Cortex of kidney (tissue), 1 donor: Measurements from ENCODE around the gene FOXO6.
"Not testable (repeated sequence)": the region's sequence is repeated elsewhere in the genome, so short reads cannot be mapped to it uniquely, and the experiment has no call there.

Experiments
- DNase-seq: peaks from one replicate; lab custom pipeline; 2025; lab: John Stamatoyannopoulos, UW

FOXO6 gene

DNA sequence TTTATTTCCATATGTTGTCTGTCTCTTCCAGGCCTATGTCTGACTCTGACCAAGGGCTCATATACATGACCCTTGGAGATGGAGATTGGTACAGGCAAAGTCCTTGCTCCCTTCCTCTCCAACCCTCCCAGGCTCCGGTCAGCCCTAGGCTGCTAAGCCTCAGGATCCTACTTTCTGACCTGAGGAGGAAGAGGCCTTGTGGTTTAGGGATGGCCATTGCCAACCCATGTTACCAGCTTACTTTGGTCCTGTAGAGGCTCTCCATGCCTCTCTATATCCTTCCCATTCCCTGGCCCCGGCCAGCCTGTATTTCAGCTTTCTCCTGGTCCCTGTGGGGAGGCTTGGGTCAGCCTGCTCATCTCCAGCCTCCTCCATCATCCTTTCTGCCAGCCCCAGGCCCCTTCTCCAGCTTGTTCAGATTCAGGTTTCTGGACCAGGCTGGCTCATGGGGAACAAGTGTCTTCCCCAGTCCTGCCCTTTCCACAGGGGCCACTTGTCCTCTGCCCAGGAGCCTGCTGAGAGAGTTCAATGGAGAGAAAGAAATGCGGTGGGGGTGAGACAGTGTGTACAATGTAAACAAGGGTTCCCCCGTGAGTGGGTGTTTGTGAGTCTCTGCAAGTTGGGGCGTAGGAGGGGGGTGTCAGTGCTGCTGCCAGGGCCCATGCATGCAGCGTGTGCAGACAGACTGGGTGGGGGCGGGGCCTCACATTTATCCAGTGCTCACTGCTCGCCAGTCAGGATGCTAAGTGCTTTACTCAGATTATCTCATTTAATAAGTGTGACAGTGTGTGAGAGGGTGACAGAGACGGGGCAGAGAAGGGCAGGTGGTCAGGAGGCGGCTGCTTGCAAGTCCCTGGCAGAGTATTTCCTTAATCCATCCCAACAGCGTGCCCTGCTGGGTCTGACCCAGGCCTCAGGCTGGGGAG is 31.3 kb upstream of the FOXO6 start:
- DNase-seq, result no peak

DNA sequence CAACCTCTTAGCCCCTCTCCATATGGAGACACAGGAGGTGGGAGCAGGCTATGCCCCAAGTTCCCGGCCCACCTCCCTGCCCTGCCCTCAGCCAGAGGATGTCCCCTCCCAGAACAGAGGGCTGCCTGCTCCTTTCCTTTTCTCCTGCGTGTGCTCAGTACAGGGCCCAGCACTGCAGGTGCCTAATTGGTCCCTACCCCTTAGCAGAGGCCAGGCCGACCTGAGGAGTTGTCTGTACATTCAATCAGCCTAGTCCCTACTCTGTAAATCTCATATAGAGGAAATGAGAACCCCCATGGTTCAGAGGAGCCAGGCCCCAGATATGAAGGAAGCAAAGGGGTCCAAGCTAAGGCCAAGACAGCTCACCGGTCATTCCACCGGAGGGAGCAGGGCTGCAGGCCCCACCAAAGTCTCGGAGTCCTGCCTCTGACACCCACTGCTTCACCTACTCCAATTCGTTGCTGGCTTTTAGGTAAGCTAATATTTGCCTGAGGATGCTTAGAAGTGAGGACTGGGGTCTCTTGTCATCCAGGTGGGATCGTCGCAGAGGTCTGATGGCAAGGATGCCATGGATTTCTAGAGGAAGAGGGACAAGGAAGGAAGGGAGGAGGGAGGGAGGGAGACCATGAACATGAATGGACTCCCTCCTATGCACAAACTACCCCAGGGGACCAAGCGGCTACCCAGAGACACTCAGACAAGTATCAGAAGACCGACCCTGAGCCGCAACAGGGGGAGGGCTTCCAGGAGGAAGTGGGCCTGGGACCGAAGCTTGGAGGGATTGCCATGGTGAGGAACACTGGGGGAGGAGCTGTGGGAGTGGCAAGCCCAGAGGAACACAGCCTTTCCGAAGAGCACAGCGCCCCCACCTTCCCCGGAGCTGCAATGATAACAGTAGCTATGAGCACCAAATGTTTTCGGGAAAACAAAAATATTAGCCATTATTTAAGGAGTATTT is 30.4 kb upstream of the FOXO6 start:
- no peak for DNase-seq

DNA sequence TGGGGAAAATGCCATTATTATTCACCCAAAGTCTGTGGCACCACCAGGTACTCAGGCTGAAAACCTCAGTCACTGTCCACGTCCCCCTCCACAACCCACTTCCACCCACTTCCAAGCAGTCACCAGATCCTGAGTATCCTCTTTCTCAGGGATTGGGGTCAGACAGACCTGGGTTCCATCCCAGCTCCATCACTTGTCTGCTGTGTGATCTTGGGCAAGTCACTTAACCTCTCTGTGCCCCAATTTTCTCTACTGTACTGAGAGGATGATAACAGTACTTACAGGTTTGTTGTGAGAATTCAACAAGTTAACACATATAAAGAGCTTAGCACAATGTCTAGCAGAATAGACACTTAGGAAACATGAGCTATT is 29.7 kb upstream of the FOXO6 start:
- DNase-seq, result no peak

DNA sequence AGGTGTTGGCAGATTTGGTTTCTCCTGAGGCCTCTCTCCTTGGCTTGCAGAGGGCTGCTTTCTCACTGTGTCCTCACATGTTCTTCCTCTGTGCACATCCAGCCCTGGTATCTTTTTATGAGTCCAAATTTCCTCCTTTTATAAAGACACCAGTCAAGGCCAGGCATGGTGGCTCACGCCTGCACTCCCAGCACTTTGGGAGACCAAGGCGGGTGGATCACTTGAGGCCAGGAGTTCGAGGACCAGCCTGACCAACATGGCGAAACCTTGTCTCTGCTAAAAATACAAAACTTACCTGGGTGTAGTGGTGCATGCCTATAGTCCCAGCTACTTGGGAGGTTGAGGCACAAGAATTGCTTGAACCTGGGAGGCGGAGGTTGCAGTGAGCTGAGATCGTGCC is 29.1 kb upstream of the FOXO6 start:
- not testable (repeated sequence) for DNase-seq

DNA sequence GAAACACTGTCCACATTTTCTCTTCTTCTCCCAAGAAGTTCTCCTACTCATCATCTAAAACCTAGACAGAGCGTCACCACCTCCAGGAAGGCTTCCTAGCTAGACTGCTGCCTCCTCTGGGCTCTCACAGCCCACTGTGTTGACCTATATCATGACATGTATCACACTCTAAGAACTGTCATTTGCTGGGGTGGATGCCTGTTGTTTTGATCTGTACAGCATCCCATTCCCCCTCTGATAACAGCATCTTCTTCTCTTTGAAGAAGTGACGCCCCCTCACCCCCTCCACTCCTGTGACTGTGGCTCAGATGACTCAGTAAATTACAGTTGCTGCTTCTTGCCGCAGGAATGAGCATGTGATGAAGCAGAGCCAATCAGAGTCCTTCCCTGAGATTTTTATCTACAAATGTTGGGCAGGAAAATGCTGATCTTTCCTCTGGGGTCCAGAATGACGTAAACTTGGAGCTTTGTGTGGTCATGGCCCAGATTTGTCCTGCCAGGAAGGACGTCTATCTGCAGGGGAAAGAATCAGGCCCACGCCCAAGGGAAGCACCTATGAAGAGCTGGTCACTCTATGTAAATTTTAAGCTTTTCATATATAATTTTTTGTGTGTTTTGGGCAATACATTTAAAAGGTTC is 28.0 kb upstream of the FOXO6 start:
- no peak for DNase-seq

DNA sequence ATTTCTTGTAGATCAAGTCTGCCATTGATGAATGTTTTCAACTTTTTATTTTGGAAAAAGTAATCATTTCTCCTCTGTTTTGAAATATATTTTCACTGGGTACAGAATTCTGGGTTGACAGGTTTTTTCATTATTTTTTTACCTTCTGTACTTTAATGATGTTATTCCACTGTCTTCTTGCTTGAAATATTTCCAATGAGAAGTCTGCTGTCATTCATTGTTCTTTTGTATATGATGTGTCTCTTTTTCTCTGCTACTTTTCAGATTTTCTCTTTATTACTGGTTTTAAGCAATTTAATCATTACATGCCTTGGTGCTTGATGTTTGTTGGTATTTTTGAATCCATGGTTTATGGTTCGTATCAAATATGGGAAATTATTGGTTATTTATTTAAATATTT is 22.4 kb upstream of the FOXO6 start:
- DNase-seq, result no peak

DNA sequence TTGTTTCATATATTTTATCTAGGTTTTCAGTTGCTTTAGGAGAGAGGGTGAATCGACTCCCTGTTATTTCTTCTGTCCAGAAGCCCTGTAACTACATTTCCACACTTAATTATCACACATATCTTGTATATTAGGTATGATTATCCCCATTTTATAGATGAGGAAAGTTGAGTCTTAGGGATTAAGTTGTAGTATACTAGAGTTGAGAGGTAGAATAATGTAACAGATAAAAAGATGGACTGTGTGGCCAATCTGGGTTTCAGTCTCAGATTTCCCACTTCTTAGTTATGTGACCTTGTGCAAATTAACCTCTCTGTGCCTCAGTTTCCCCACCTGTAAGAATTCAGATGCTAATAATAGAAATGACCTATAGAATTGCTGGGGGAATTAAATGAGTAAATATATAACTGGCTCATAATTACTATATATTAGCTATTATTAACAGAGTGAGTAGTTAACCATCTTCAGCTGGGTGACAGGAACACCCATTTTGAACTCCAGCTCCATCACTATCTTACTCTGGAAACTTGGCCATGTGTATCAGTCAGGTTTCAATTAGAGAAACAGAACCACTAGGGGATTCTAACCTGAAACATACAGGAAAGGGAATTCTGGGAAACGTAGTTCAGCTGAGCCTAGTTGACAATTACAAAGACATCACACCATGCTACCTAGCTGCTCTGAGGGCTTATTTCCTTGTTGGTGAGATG is 20.4 kb upstream of the FOXO6 start:
- DNase-seq, result no peak

DNA sequence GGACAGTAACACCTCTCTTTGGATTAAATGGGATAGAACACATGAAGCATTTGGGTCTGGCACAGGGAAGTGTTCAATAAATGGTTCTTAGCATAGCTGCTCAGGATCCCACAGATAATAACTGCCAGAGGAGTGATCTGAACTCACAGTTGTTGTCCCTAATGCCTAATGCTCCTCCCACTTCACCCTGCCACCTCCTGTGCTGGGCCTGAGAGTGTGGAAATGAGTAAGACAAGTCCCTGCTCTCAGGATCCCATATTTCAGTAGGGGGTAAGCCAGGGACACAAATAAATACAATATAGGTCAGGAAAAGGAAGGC is 19.9 kb upstream of the FOXO6 start:
- no peak for DNase-seq

DNA sequence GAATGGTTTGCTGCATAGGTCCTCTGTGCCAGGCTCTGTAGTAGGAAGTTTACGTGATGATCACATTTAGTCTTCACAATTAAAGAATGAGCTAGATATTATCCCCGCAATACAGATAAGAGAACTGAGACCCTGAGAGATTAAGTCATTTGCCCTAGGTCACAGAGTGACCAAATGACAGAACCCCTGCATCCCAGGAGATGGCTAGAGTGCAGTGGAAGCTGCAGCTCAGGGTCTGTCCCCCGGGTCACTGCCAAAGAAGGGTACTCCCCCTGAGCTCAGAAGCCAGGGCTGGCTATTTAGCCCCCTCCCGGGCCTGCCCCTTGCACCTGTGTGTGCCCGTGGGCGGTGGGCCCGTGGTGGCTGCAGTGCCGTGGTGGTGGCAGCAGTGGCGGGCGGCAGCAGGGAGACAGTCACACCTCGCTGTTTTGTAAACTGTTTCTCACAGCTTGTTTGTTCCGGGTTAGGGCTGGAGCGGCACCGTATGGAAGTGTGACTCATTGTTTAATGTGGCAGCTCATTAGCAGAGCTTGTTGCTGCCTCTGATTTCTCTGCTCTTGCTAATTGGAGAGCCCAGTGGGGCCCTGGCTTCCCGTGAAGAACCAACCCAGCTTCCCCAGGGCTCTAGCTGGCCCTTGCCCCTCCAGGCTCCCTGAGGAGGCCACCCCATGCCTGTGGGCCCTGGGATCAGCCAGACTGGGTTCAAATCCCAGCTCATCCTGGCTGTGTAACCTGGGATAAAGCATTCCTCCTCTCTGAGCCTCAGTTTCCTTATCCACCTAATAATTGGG is 19.3 kb upstream of the FOXO6 start:
- DNase-seq, result no peak

DNA sequence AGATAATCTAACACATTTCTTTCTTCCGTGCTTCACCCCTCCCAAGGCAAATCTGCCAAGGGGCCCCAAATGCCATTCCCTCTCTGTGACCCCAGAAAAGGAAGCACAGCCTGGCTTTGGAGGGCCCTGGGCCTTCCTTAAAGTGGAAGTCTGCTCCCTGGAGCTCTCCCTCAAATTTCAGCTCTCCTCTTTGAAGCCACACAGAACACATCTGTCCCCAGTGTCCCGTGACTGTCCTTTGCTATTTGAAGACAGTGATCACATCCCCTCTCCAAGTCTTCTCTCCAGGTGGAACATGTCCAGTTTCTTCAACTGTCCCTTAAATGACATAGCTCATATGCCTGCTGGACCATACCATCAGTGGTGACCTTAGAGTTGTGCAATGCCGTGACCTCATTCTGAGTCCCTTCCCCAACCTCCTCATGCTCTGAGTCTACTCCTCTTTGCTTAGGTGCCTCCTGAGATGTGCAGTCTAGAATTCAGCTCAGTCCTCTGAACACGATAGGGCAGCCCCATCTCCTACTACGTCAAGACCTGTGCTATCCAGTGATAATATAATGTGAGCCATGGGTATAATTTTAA is 18.4 kb upstream of the FOXO6 start:
- no peak for DNase-seq

DNA sequence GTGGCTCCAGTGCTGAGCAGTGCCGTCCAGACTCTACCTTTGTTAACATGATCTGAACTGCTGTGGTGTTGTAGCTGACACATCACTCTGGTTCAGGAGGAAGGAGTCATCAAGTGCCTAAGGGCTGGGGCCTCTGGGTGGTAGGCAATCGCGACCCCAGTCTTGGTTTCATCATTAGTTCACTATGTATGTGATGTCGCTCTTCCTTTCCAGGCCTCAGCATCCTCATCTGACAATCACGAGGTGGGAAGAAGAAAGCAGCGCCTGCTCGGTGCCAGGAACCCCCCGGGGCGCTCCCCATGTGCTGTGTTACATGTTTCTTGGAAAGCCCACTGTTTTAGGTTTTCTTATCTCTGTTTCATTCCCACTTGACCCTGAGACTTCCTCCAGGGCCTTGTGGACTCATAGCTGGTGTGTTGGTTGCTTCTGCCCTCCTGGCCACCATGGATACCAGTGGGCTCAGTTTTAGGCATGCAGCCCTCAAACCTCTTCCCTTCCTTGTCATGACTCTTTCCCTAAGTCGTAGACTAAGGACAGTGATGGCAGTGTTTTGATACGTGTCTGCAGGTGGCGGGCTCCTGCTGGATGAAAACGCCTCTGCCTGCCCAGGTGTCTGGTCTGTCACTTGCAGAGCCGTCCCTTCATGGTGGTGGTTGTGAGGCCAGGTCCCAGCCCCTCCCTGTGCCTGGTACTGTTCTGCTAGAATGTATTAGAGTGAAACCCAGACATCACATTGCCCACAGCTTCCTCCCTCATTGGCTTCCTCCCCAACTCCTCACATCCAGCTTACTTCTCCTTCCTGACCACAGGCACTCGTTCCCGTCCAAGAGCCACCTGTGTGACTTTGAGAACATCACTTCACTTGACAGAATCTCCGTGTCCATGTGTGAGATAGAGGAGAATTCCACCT is 17.2 kb upstream of the FOXO6 start:
- no peak for DNase-seq

DNA sequence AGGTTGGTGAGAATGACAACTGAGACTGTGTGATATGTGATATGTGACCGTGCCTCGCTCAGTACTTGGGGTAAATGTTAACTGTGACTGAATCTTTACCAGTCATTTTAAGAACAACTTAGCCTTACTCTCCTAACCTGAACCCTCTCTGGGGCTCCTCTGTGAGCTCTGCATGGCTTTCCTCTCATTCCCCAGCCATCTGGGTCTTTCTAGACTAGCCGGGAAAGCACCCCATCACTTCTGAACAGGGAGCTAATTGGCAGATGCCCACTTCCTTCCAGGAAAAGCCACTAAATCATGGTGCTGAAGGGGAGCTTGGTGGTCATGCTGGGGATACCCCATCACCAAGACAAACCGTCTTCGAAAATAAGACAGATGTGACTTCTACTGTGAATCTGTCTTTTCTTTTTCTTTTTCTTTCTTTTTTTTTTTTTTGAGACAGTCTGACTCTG is 16.5 kb upstream of the FOXO6 start:
- DNase-seq, result no peak

DNA sequence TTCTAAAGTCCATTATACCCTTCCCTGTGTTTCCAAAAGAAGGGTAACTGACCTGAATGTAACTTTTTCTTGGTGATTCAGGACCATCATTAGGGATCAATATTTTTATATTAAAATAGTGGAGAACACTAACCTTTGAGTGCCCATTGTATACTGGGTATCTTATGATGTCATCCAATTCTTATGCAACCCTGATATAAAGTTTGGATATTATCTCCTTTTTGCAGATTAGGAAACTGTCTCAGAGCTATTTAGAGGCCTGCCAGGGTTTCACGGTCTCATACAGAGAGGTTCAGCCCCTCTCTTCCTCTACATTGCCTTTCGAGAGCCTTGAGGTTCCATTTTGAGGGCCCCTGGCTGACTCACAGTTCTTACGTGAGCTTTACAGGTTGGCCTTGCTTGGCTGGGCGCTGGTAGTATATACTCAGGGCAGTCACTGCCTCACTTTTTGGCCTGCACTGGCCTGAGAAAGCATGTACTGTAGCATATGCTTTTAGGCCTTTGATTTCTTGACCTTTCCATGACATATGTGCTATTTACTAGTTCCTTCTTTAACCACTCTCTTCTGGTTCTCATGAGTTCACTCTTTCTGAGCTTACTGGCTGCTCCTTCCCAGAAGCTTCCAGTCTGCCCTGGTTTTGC is 15.7 kb upstream of the FOXO6 start:
- no peak for DNase-seq

DNA sequence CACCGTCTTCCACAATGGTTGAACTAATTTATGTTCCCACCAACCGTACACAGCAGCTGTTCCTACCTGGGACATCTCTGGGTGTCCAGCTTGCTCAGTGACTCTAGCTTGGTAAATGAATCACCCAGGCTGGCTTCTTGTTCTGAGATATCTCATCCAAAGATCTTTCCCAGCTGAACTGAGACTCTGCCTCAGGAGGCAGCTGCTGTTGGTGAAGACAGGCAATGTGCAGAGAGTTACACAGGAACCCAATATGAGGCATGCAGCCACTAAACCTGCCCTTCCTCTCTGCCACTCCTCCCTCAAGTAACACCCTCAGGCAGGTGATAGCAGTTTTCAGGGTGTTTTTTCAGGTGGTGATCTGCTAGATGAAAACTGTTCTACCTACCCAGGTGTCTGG is 14.0 kb upstream of the FOXO6 start:
- DNase-seq, result no peak

DNA sequence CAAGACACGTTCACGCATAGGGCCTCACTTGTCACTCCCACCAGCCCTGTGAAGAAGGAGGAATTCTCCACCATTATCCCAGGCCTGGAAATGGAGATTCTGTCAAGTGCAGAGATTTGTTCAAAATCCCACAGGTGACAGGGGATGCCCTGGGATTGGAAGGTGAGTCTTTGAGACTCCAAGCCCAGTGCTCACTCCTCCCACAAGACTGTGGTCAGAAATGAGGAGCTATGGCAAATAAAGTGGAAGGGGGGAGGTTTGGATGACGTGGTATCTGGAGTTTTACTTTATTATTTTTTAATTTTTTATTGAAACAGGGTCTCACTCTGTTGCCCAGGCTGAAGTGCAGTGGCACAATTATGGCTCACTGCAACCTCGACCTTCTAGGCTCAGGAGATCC is 12.8 kb upstream of the FOXO6 start:
- DNase-seq, result no peak

DNA sequence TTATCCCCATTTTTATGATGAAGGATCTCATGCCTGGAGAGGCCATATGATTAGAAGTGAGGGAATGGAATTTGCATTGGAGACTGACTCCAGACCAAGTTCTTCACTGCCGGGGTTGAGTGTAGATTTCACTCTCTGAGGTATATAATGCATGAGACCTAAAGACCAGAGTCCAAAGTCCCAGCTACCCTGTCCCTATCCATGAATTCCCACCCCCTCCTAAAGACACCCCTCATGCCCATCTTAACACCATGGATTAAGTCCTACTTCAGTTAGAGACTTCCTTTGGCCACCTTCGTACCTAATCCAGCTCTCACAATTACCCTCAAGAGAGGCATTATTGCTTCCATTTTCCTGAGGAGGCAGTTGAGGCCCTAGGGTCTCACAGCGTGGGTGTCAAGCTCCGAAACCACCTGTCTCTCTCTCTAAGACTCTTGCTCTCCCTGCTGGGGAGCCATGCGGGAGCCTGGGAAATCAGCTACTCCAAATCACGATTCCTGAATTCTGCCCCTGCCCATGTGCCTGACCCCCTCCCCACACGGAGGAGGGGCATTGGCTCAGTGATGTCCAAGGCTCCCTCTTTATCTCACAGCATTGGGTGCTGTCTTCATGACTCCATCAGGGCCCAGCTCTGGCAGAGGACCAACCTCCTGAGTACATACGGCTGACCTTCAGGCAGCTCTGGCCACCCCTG is 11.7 kb upstream of the FOXO6 start:
- DNase-seq, result no peak

DNA sequence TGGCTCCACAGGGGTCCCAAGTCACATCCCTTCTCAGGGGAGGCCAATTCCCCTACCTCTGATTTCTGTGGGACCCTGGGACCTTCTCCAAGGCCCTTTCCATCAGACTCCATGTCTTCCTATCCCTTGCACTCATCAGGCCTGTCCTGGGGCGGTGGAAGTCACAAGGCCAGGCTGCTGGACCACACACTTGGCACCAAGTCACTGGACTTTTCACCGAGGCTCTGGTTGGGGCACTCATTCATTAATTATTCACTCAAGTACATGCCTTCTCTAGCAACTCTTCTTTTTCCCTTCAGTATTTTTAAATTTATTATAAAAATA is 11.2 kb upstream of the FOXO6 start:
- no peak for DNase-seq

DNA sequence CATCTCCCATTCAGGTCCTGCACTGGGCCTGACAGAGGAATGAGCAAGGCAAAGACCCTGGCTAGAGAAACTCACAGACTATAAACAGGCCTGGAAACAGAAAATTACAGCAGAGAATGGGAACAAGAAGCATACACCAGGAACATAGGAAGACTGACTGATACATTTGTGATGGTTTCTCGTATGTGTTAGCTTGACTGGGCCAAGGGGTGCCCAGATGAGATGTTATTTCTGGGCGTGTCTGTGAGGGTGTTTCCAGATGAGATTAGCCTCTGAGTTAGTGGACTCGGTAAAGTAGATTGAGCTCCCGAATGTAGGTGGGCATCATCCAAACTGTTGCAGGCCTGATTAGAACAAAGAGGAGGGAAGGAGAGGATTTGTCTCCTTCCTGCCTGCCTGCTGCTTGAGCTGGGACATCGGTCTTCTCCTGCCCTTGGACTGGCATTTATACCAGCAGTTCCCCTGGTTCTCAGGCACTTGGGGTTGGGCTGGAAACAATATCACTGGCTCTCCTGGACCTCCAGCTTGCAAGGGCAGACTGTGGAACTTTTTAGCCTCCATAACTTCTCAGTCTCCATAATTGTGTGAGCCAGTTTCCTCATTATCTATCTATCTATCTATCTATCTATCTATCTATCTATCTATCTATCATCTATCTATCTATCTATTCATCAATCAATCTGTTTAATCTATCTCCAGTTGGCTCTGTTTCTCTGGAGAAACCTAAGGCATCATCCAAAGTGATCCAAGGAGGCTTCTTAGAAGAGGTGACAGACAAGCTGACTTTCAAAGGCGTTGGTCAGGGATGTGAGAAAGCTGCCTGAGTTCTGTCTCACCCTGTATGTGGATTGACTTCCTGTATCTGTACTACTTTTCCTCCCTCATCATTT is 9.7 kb upstream of the FOXO6 start:
- no peak for DNase-seq
